Stimulated activated CD8-positive, alpha-beta memory T cell treated with anti-CD3 and anti-CD28 coated beads, Interleukin-4, amount 100 ng/mL, for 4 hours (primary cell): ENCODE measurements around the gene TANC2.

Source experiments
- DNase-seq, 2 donors: peaks; one replicate each; pipeline ENCODE4 v3.0.0-alpha.2; 2020; ENCODE audit warnings: low read depth in 2 of 2, low spot score in 1 of 2

The TANC2 gene

GRCh38 chr17:62965686-62966425 lies at the start of gene TANC2:
TANC2 (plus strand) TSS chr17:62966235; CDS start chr17:63009560, 43,325 bp downstream.
- DNase-seq, result peak; percentile 64 to 67

- no peak for DNase-seq
These were observed 49.1 kb upstream of the TANC2 start for GRCh38 chr17:62916684-62917571.

- no peak for DNase-seq
These were observed 46.6 kb upstream of the TANC2 start for GRCh38 chr17:62919388-62919787.

GRCh38 chr17:62920300-62920699 lies 45.7 kb upstream of the TANC2 start:
- no peak for DNase-seq

GRCh38 chr17:62921817-62922216 lies 44.2 kb upstream of the TANC2 start:
- no peak for DNase-seq

- DNase-seq, result no peak
These were observed 42.5 kb upstream of the TANC2 start for GRCh38 chr17:62923258-62924150.

GRCh38 chr17:62925267-62925836 lies 40.7 kb upstream of the TANC2 start:
- DNase-seq, result no peak

- DNase-seq, result no peak
These were observed 39.0 kb upstream of the TANC2 start for GRCh38 chr17:62927083-62927482.

- no peak for DNase-seq
These were observed 36.7 kb upstream of the TANC2 start for GRCh38 chr17:62929320-62929719.

GRCh38 chr17:62931101-62931500 lies 34.9 kb upstream of the TANC2 start:
- no peak for DNase-seq

- DNase-seq, result no peak
These were observed 32.3 kb upstream of the TANC2 start for GRCh38 chr17:62933501-62934385.

- no peak for DNase-seq
These were observed 30.9 kb upstream of the TANC2 start for GRCh38 chr17:62935098-62935497.

- no peak for DNase-seq
These were observed 30.5 kb upstream of the TANC2 start for GRCh38 chr17:62935523-62935922.

GRCh38 chr17:62937606-62938005 lies 28.4 kb upstream of the TANC2 start:
- no peak for DNase-seq

GRCh38 chr17:62941358-62941991 lies 24.6 kb upstream of the TANC2 start:
- DNase-seq, result no peak

- no peak for DNase-seq
These were observed 17.7 kb upstream of the TANC2 start for GRCh38 chr17:62948370-62948769.

GRCh38 chr17:62949036-62949435 lies 17.0 kb upstream of the TANC2 start:
- no peak for DNase-seq

GRCh38 chr17:62950067-62950466 lies 16.0 kb upstream of the TANC2 start:
- DNase-seq, result no peak

- DNase-seq, result no peak
These were observed 10.1 kb upstream of the TANC2 start for GRCh38 chr17:62955841-62956352.
